Fibroblast of villous mesenchyme (primary cell): ENCODE results near the gene LLGL2. TPM values are rescaled to one million over a fixed set of nuclear protein-coding genes. Genes with fewer than 3 reads are reported as not detected.

ENCODE experiments used
- DNase-seq: peaks from one replicate; pipeline ENCODE4 v3.0.0-alpha.2; 2010; ENCODE audit warnings: low read depth
- H3K4me3 ChIP-seq: 2 replicates; pipeline ENCODE4 v1.5.1; 2011; ENCODE audit warnings: low read depth, mild to moderate bottlenecking, low read length
- CTCF ChIP-seq: IDR thresholded peaks from 2 replicates; pipeline ENCODE4 v1.5.1; 2012; ENCODE audit warnings: low read depth, mild to moderate bottlenecking, low read length; ENCODE audit not compliant: insufficient read depth
- total RNA-seq: library from RNA; depleted of rRNA; stranded (reverse); fragments of >200 nt; gene quantifications from 2 replicates; pipeline ENCODE4 v1.2.3, GENCODE V29; 2012

LLGL2 gene
- total RNA-seq, 1 donor = 2.2 TPM

DNA sequence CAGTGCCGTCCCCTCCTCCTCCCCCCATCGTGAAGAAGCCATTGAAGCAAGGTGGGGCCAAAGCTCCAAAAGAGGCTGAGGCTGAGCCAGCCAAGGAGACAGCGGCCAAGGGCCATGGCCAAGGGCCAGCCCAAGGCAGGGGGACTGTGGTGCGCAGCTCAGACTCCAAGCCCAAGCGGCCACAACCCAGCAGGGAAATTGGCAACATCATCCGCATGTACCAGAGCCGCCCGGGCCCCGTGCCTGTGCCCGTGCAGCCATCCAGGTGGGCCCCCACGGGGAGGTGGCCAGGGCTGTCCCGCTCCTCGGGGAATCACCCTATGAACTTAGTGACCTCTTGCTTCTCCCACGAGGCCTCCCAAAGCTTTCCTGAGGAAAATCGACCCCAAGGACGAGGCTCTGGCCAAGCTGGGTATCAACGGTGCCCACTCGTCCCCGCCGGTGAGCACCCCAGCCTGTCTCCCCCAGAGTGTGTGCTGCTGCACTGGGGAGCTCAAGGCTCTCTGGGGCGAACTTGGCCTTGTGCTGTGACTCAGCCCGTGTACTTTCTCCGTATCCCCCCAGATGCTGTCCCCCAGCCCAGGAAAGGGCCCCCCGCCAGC, 91.1 kb downstream of the LLGL2 start:
- no peak for DNase-seq
- H3K4me3 ChIP-seq = no peak overlapping the region
- TF ChIP-seq CTCF = no peak

- TF ChIP-seq CTCF = no peak
- no peak for DNase-seq
- H3K4me3 ChIP-seq = no peak overlapping the region
These were observed 91.7 kb downstream of the LLGL2 start for GRCh38 chr17:75617218-75617617.

GRCh38 chr17:75617675-75618074, 92.2 kb downstream of the LLGL2 start:
- TF ChIP-seq CTCF = no peak
- no peak overlapping the region for H3K4me3 ChIP-seq
- DNase-seq = no peak

DNA sequence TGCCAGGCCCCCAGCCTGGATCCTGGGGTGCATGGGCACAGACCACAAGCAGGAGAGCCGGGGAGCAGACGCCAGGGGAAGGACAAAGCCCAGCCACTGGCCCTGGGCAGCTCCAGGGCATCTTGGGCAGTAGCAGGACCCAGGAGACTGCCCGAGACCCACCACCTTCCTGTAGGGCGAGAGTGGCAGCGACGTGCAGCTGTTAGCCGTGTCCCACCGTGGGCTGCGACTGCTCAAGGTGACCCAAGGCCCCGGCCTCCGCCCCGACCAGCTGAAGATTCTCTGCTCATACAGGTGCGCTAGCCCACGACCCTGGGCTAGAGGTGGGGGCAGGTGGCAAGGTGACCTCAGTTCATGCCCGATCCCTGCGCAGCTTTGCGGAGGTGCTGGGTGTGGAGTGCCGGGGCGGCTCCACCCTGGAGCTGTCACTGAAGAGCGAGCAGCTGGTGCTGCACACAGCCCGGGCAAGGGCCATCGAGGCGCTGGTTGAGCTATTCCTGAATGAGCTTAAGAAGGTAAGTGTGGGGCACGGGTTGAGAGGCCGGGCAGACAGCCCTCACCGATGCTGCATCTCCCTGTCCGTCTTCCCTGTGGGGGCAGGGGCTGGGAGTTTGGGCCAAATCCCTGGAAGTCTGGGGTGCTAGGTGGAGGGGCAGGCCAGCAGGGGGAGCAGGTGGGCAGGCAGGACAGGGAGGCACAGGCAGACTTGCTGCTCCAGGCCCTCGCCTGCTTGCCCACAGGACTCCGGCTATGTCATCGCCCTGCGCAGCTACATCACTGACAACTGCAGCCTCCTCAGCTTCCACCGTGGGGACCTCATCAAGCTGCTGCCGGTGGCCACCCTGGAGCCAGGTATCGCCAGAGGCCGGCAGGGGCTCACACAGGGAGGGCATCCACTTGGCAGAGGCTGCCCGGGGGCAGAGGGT, 94.3 kb downstream of the LLGL2 start:
- H3K4me3 ChIP-seq = no peak overlapping the region
- TF ChIP-seq CTCF = peak; percentile 55
- DNase-seq = peak; percentile 25

DNA sequence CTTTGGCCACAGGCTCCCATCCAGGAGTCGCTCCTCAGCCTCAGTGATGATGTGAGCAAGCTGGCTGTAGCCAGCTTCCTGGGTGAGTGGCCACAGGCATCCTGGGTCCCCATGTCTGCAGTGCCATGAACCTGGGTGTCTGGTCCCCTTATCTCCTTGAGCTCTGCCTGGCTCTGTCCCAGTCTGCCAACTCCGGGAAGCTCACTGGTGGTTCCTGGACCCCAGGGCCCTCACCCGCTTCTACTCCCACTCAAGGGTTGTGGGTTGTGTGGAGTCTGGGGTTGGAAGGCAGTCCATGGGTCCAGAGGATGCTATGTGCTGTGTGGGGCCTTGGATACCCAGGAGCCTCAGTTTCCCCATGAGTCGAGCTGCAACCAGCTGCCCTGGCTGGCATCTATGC, 96.0 kb downstream of the LLGL2 start:
- no peak overlapping the region for H3K4me3 ChIP-seq
- DNase-seq = no peak
- no peak for TF ChIP-seq CTCF

DNA sequence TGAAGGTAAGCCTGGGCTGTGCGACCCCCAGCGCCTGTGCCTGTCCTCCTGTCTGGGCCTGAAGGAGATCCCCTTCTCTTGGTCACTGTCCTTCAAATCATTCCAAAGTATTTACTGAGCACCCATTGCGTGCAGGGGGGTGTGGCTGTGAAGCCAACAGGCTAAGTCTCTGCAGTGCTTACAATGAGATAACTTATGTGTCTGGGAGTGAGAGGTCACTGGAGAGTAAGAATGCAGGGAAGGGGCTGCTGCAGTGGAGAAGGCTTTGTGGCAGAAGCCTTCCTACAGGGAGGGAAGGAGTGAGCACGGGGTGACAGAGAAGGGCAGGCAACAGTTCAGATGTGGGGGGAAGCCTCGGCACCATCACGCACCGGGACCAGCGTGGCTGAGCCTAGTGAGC, 96.6 kb downstream of the LLGL2 start:
- no peak overlapping the region for H3K4me3 ChIP-seq
- no peak for DNase-seq
- no peak for TF ChIP-seq CTCF
